Nasal cavity respiratory epithelium epithelial cell of viscerocranial mucosa (primary cell): Measurements from ENCODE around the gene MAN1C1. TPM values are rescaled to one million over a fixed set of nuclear protein-coding genes. Genes with fewer than 3 reads are reported as not detected.

Experiments
- total RNA-seq: library from RNA; depleted of rRNA; stranded (reverse); fragments of >200 nt; gene quantifications from 2 replicates; pipeline ENCODE4 v1.2.3, GENCODE V29; 2014

The MAN1C1 gene
- 0.34 and 1.9 TPM in 2 replicates for total RNA-seq

DNA sequence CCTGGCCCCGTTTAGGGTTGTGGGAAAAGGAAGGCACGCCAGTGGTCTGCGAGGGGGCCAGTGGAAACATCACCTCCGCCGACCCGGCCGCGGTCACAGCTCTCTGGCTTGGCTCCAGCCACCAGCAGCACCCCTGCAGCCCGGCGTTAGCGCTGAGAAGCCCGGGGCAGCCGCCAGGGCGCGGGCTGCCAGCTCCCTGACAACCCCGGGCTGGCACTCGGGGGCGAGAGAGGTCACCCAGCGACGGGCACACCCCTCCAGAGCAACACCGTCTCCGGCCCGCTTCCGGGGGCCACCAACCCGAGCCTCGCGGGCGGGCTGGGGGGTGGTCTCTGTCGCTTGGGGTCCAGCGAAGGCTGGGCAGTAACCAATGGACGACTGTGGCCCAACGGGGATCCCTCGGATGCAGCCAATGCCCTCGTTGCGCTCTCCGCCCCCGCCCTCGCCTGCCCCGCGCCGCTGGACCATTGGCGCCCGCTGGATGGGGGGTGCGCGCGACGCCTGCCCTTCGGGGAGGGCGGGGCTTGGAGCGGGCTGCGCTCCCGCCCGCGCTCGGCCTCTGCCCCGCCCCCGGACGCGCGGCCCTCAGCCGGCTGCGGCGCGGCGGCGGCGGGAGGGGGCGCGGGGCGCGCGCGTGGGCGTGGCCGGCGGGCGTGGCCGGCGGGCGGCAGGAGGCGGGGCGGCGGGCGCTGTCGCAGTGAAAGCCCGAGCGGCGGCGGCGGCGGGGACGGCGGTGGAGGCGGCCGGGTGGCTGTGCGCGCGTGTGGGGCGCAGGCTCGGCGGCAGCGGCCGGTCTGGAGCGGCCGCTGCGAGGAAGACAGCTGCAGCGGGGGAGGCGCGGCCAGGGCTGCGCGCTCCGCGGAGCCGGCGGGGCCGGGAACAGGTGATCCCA lies at the start of gene MAN1C1:
MAN1C1 (plus strand) TSS at position 697 of the 892 bp plus-strand sequence. CDS start 1,007 bp downstream, outside the sequence.

DNA sequence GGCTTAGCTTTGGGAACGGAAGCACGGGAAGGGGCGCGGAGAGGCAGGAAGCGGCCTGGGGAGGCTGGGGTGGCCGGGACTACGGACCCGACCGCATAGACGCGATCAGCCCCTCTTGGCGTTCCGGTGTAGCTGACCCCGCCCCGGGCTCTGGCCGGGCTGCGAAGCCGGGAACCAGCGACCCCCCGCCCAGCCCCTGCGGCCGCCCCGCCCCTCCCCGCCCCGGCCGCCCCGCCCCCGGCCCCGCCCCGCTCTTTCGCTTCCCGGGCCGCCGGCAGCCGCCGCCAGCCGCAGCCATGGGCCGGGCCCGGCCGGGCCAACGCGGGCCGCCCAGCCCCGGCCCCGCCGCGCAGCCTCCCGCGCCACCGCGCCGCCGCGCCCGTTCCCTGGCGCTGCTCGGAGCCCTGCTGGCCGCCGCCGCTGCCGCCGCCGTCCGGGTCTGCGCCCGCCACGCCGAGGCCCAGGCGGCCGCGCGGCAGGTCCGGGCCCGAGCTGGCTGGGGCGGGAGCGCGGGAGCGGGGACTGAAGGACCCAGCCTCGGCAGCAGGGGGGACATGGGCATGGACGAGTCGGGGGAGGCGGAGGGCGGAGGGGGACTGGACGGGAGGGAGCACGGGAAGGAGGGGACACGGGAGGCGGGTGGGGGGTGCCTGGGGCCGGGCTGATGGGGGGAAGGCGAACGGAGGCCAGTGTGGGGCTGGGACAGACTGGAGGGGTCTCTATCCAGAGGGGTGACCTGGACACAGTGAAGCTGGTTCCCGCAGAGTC lies 183.5 kb downstream of the MAN1C1 start, which contains the start of gene SELENON:
SELENON (plus strand) TSS at position 259 of the 768 bp plus-strand sequence; CDS start at position 297, 38 bp downstream.

DNA sequence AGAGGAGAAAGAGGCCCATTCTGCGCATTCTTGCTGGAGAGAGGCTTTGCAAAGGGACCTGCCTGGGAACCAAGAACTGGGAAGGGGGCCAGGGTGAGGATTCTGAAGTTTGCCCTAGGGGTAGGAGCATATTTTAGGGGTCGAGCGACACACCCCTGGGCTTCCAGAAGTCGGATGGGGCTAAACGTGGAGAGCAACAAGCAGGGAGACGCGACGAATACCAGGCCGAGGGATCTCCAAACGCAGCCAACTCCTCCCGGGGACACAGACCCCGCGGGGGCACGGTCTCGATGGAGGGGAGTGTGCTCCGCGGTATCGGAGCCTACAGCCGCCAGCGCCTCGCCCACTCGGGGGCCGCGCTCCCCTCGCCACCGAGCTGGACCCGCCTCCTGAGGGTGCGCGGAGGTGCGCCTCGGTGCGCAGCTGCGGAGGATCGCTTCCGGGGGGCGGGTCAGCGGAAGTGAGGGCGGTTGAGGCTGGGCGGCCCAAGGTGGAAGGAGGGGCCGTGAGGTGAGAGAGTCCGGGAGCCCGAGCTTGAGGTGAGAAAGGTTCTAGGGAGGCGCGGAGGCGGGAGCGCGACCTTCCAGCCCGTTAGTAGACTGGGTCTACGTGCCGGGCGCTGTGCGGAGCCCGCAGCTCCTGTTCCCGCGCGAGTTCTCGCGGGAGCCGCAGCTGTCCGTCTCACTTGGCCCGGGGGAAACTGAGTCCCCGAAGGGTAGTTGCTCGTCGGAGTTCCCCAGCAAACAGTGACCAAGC lies 203.1 kb downstream of the MAN1C1 start, which contains the start of gene MTFR1L:
MTFR1L (plus strand) TSS at position 464 of the 756 bp plus-strand sequence. CDS start 3,151 bp downstream, outside the sequence.

Other genes with a start within 250 kb of the MAN1C1 start
- 0.43 and 1.7 TPM in 2 replicates for gene RHCE, start 196.0 kb upstream of the MAN1C1 start, total RNA-seq
- gene MACO1, start 185.9 kb upstream of the MAN1C1 start, total RNA-seq: 16.4 and 20.8 TPM in 2 replicates
- 15.7 and 36.0 TPM in 2 replicates for gene LDLRAP1, start 73.2 kb upstream of the MAN1C1 start, total RNA-seq
- 6.8 and 38.2 TPM in 2 replicates for gene SELENON, start 183.4 kb downstream of the MAN1C1 start, total RNA-seq
- gene MTFR1L, start 203.2 kb downstream of the MAN1C1 start, total RNA-seq: 29.4 and 31.2 TPM in 2 replicates
- 1.4 and 4.8 TPM in 2 replicates for gene AUNIP, start 242.7 kb downstream of the MAN1C1 start, total RNA-seq